HEK293 (cell line): ENCODE results near the gene RBM42.
A peak's percentile ranks its signal among the peaks of the same experiment; 100 is the strongest.

Experiments
- EGR2 ChIP-seq: fragments of 450-650 bp; formaldehyde crosslinking; IDR thresholded peaks from 2 replicates; pipeline ENCODE4 v1.5.1; 2016; ENCODE audit warnings: low read depth, missing biosample characterization, missing genetic modification characterization
- GLIS2 ChIP-seq: fragments of 450-650 bp; formaldehyde crosslinking; IDR thresholded peaks from 2 replicates; pipeline ENCODE4 v1.5.1; 2016; ENCODE audit warnings: missing biosample characterization, missing genetic modification characterization
- HOXD13 ChIP-seq: sonication (generic); formaldehyde crosslinking; IDR thresholded peaks from 2 replicates; pipeline ENCODE4 v1.8.0; 2022; ENCODE audit warnings: missing genetic modification reagents, borderline replicate concordance
- KLF17 ChIP-seq: fragments of 450-650 bp; formaldehyde crosslinking; IDR thresholded peaks from 2 replicates; pipeline ENCODE4 v1.5.1; 2016; ENCODE audit warnings: missing biosample characterization, missing genetic modification characterization
- KLF7 ChIP-seq: fragments of 450-650 bp; formaldehyde crosslinking; IDR thresholded peaks from 2 replicates; pipeline ENCODE4 v1.5.1; 2016; ENCODE audit warnings: missing biosample characterization, missing genetic modification characterization, borderline replicate concordance
- PRDM1 ChIP-seq: fragments of 450-650 bp; formaldehyde crosslinking; IDR thresholded peaks from 2 replicates; pipeline ENCODE4; 2016; ENCODE audit warnings: missing biosample characterization, missing genetic modification characterization
- SCRT2 ChIP-seq: fragments of 450-650 bp; formaldehyde crosslinking; IDR thresholded peaks from 2 replicates; pipeline ENCODE4 v1.5.1; 2016; ENCODE audit warnings: missing biosample characterization, missing genetic modification characterization
- ZBTB20 ChIP-seq: fragments of 450-650 bp; formaldehyde crosslinking; IDR thresholded peaks from 2 replicates; pipeline ENCODE4 v1.5.1; 2016; ENCODE audit warnings: missing biosample characterization, missing genetic modification characterization
- ZEB2 ChIP-seq: fragments of 450-650 bp; formaldehyde crosslinking; IDR thresholded peaks from 2 replicates; pipeline ENCODE4 v1.5.1; 2016; ENCODE audit warnings: missing biosample characterization, missing genetic modification characterization
- ZFHX2 ChIP-seq: fragments of 450-650 bp; formaldehyde crosslinking; conservative IDR thresholded peaks from 2 replicates; pipeline ENCODE4 v1.5.1; 2016; ENCODE audit warnings: missing biosample characterization, missing genetic modification characterization
- ZFP41 ChIP-seq: fragments of 450-650 bp; formaldehyde crosslinking; IDR thresholded peaks from 2 replicates; pipeline ENCODE4 v1.5.1; 2016; ENCODE audit warnings: missing biosample characterization, missing genetic modification characterization, borderline replicate concordance
- ZNF292 ChIP-seq: fragments of 450-650 bp; formaldehyde crosslinking; IDR thresholded peaks from 2 replicates; pipeline ENCODE4 v1.5.1; 2016; ENCODE audit warnings: low read depth, missing biosample characterization, missing genetic modification characterization, borderline replicate concordance
- ZNF302 ChIP-seq: fragments of 450-650 bp; formaldehyde crosslinking; IDR thresholded peaks from 2 replicates; pipeline ENCODE4 v1.5.1; 2016; ENCODE audit warnings: missing biosample characterization, missing genetic modification characterization, low read depth
- ZNF341 ChIP-seq: fragments of 450-650 bp; formaldehyde crosslinking; IDR thresholded peaks from 2 replicates; pipeline ENCODE4; 2016; ENCODE audit warnings: low read depth, missing biosample characterization, missing genetic modification characterization
- ZNF449 ChIP-seq: fragments of 450-650 bp; formaldehyde crosslinking; IDR thresholded peaks from 2 replicates; pipeline ENCODE4 v1.5.1; 2017; ENCODE audit warnings: missing biosample characterization, mild to moderate bottlenecking, missing genetic modification characterization, moderate library complexity
- ZNF518A ChIP-seq: fragments of 450-650 bp; formaldehyde crosslinking; conservative IDR thresholded peaks from 2 replicates; pipeline ENCODE4 v1.5.1; 2016; ENCODE audit warnings: low read depth, missing biosample characterization, missing genetic modification characterization
- ZNF558 ChIP-seq: fragments of 450-650 bp; formaldehyde crosslinking; IDR thresholded peaks from 2 replicates; pipeline ENCODE4 v1.5.1; 2016; ENCODE audit warnings: missing biosample characterization, missing genetic modification characterization
- ZNF561 ChIP-seq: fragments of 450-650 bp; IDR thresholded peaks from 2 replicates; pipeline ENCODE4 v1.5.1; 2018; ENCODE audit warnings: missing biosample characterization, missing genetic modification characterization, borderline replicate concordance
- ZNF600 ChIP-seq: fragments of 450-650 bp; formaldehyde crosslinking; IDR thresholded peaks from 2 replicates; pipeline ENCODE4 v1.5.1; 2016; ENCODE audit warnings: missing biosample characterization, missing genetic modification characterization
- ZNF76 ChIP-seq: fragments of 450-650 bp; formaldehyde crosslinking; IDR thresholded peaks from 2 replicates; pipeline ENCODE4; 2016; ENCODE audit warnings: low read depth, missing biosample characterization, missing genetic modification characterization, borderline replicate concordance
- ZNF777 ChIP-seq: fragments of 450-650 bp; formaldehyde crosslinking; IDR thresholded peaks from 2 replicates; pipeline ENCODE4 v1.5.1; 2017; ENCODE audit warnings: missing biosample characterization, missing genetic modification characterization, borderline replicate concordance
- ZSCAN30 ChIP-seq: fragments of 450-650 bp; IDR thresholded peaks from 2 replicates; pipeline ENCODE4 v1.5.1; 2018; ENCODE audit warnings: missing biosample characterization, mild to moderate bottlenecking, missing genetic modification characterization, moderate library complexity
- TF ChIP-seq, protein P1 (sequence below): fragments of 450-650 bp; formaldehyde crosslinking; IDR thresholded peaks from 2 replicates; pipeline ENCODE4 v1.5.1; 2016; ENCODE audit warnings: missing biosample characterization, missing genetic modification characterization
- TF ChIP-seq, protein P2 (sequence below): fragments of 450-650 bp; formaldehyde crosslinking; IDR thresholded peaks from 2 replicates; pipeline ENCODE4 v1.5.1; 2016; ENCODE audit warnings: missing biosample characterization, missing genetic modification characterization
- TF ChIP-seq, protein P3 (sequence below): fragments of 450-650 bp; formaldehyde crosslinking; optimal IDR thresholded peaks from 2 replicates; pipeline ENCODE3; 2016; ENCODE audit warnings: missing biosample characterization, mild to moderate bottlenecking, missing genetic modification characterization

The RBM42 gene

DNA sequence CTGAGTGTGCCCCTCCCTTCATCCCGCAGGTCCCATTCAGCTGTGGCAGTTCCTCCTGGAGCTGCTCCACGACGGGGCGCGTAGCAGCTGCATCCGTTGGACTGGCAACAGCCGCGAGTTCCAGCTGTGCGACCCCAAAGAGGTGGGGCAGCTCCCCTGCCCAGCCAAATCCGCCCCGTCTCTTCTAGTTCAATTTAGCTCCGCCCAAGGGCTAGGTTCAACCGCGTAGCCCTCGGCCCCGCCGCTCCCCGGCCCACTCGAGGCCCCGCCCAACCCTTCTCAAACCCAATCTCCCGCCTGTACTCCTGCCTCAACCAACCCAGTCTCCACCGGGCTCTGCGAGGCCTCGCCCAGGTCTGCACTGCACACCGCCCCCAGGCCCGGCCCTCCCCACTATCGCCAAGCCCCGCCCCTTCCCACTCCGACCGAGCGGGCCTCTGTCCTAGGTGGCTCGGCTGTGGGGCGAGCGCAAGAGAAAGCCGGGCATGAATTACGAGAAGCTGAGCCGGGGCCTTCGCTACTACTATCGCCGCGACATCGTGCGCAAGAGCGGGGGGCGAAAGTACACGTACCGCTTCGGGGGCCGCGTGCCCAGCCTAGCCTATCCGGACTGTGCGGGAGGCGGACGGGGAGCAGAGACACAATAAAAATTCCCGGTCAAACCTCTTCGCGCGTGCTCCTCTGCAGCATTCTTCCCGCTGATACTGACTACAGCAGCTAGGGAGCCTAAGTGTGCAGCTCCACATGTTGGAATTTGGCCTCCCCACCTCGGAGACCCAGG is 15.6 kb downstream of the RBM42 start (continued):
- TF ChIP-seq SCRT2 (tag by site-specific recombination) (peak; percentile 60; the same call in 1 of the 2 replicates), ZSCAN30 (peak; percentile 71; the same call in 1 of the 2 replicates), EGR2 (tag by site-specific recombination) (peak; percentile 57), ZNF341 (tag by site-specific recombination) (peak; percentile 95), GLIS2 (tag by site-specific recombination) (peak; percentile 97), ZNF292 (no peak), ZNF76 (tag by site-specific recombination) (peak; percentile 7; the same call in 1 of the 2 replicates), ZNF600 (tag by site-specific recombination) (peak; percentile 98), HOXD13 (no peak), PRDM1 (tag by site-specific recombination) (peak; percentile 87), ZBTB20 (peak; percentile 90), KLF7 (tag by site-specific recombination) (0 out of 2 replicates have a peak, but pooled peaks have one; percentile 3), ZNF518A (tag by site-specific recombination) (no peak), ZNF302 (tag by site-specific recombination) (no peak), ZFHX2 (tag by site-specific recombination) (peak; percentile 48), KLF17 (tag by site-specific recombination) (peak; percentile 34), ZFP41 (no peak), ZNF449 (peak; percentile 37; the same call in 1 of the 2 replicates), ZNF561 (0 out of 2 replicates have a peak, but pooled peaks have one; percentile 8), ZNF558 (no peak), ZNF777 (tag by site-specific recombination) (peak; percentile 66; the same call in 1 of the 2 replicates), ZEB2 (peak; percentile 68)
- TF ChIP-seq, protein P1, sequence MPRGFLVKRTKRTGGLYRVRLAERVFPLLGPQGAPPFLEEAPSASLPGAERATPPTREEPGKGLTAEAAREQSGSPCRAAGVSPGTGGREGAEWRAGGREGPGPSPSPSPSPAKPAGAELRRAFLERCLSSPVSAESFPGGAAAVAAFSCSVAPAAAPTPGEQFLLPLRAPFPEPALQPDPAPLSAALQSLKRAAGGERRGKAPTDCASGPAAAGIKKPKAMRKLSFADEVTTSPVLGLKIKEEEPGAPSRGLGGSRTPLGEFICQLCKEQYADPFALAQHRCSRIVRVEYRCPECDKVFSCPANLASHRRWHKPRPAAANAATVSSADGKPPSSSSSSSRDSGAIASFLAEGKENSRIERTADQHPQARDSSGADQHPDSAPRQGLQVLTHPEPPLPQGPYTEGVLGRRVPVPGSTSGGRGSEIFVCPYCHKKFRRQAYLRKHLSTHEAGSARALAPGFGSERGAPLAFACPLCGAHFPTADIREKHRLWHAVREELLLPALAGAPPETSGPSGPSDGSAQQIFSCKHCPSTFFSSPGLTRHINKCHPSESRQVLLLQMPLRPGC (tag by site-specific recombination), result peak; percentile 76; the same call in 1 of the 2 replicates
- TF ChIP-seq, protein P2, sequence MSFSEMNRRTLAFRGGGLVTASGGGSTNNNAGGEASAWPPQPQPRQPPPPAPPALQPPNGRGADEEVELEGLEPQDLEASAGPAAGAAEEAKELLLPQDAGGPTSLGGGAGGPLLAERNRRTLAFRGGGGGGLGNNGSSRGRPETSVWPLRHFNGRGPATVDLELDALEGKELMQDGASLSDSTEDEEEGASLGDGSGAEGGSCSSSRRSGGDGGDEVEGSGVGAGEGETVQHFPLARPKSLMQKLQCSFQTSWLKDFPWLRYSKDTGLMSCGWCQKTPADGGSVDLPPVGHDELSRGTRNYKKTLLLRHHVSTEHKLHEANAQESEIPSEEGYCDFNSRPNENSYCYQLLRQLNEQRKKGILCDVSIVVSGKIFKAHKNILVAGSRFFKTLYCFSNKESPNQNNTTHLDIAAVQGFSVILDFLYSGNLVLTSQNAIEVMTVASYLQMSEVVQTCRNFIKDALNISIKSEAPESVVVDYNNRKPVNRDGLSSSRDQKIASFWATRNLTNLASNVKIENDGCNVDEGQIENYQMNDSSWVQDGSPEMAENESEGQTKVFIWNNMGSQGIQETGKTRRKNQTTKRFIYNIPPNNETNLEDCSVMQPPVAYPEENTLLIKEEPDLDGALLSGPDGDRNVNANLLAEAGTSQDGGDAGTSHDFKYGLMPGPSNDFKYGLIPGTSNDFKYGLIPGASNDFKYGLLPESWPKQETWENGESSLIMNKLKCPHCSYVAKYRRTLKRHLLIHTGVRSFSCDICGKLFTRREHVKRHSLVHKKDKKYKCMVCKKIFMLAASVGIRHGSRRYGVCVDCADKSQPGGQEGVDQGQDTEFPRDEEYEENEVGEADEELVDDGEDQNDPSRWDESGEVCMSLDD (tag by site-specific recombination), result peak; percentile 94
- TF ChIP-seq, protein P3, sequence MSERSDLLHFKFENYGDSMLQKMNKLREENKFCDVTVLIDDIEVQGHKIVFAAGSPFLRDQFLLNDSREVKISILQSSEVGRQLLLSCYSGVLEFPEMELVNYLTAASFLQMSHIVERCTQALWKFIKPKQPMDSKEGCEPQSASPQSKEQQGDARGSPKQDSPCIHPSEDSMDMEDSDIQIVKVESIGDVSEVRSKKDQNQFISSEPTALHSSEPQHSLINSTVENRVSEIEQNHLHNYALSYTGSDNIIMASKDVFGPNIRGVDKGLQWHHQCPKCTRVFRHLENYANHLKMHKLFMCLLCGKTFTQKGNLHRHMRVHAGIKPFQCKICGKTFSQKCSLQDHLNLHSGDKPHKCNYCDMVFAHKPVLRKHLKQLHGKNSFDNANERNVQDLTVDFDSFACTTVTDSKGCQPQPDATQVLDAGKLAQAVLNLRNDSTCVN (tag by site-specific recombination), result peak; percentile 86
